Vagina (tissue), 2 donors: Measurements from ENCODE around the gene FAM222A.

Experiments
- CTCF ChIP-seq, 3 experiments: fragments of 450-650 bp in 2 of 3; fragments of 200-600 bp in 1 of 3; sonication (generic) in 1 of 3; IDR thresholded peaks; one replicate each; pipeline ENCODE4 v1.5.1; 2017 to 2019; ENCODE audit warnings: antibody characterized with exemption in 3 of 3, mild to moderate bottlenecking in 2 of 3, moderate library complexity in 2 of 3
- POLR2A ChIP-seq, 2 donors: fragments of 450-650 bp; IDR thresholded peaks; one replicate each; pipeline ENCODE4 v1.6.1; 2017; ENCODE audit warnings: antibody characterized with exemption in 2 of 2, mild to moderate bottlenecking in 2 of 2, moderate library complexity in 2 of 2

GRCh38 chr12:109720152-109720856 lies 6.7 kb downstream of the FAM222A start:
- TF ChIP-seq CTCF (IDR thresholded peaks at IDR 0.05) (no peak), POLR2A (IDR thresholded peaks at IDR 0.05) (no peak)
